ENCODE results near the gene BLOC1S1.

DNA sequence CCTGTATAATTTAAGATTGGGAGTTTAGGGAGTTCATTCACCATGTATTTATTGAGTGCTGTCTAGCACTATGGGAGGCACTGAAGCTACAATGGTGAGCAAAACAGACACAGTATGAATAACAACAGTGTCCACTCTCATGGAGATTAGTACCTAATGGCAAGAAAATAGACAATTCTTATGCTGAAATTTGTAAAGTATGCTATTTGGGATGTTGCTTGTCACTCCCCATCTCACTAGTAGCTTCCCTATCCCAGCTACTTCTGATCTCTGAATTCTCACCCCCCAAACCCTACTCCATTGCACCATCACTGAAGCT lies 31.0 kb downstream of the BLOC1S1 start:
- TF ChIP-seq CEBPB (IDR thresholded peaks at IDR 0.05) (no peak), YY1 (IDR thresholded peaks at IDR 0.05; ENCODE audit: low read depth) (no peak)
- TF ChIP-seq, protein P1, sequence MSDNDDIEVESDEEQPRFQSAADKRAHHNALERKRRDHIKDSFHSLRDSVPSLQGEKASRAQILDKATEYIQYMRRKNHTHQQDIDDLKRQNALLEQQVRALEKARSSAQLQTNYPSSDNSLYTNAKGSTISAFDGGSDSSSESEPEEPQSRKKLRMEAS (IDR thresholded peaks at IDR 0.05), result no peak

All from Ishikawa (cell line).